ENCODE data around the gene ACTR2.
"Not testable (repeated sequence)": the region's sequence is repeated elsewhere in the genome, so short reads cannot be mapped to it uniquely, and the experiment has no call there.

Gene ACTR2

GRCh38 chr2:65215946-65216345 is 11.7 kb upstream of the ACTR2 start:
- DNase-seq (ENCODE audit: low read depth) = peak; percentile 43
- TF ChIP-seq MYC (IDR thresholded peaks at IDR 0.05; ENCODE audit: low read depth, low read length) (no peak), CTCF (IDR thresholded peaks at IDR 0.05; ENCODE audit: low read depth, low read length) (no peak), POLR2A (IDR thresholded peaks at IDR 0.05; ENCODE audit: extremely low read depth, insufficient read length) (no peak), MAX (IDR thresholded peaks at IDR 0.05; ENCODE audit: low read depth, low read length) (no peak)
- H3K4me3 ChIP-seq (ENCODE audit: low read depth, low read length) = no peak overlapping the region

GRCh38 chr2:65220432-65221131 is 7.0 kb upstream of the ACTR2 start:
- no peak overlapping the region for H3K4me3 ChIP-seq (ENCODE audit: low read depth, low read length)
- no peak for DNase-seq (ENCODE audit: low read depth)
- no peak for TF ChIP-seq MAX (IDR thresholded peaks at IDR 0.05; ENCODE audit: low read depth, low read length)
- TF ChIP-seq MYC (IDR thresholded peaks at IDR 0.05; ENCODE audit: low read depth, low read length) = no peak

GRCh38 chr2:65221275-65221674 is 6.4 kb upstream of the ACTR2 start:
- not testable (repeated sequence) for DNase-seq (ENCODE audit: low read depth); H3K4me3 ChIP-seq (ENCODE audit: low read depth, low read length)

- TF ChIP-seq CTCF (IDR thresholded peaks at IDR 0.05; ENCODE audit: low read depth, low read length) (no peak), MAX (IDR thresholded peaks at IDR 0.05; ENCODE audit: low read depth, low read length) (peak; percentile 89), POLR2A (IDR thresholded peaks at IDR 0.05; ENCODE audit: extremely low read depth, insufficient read length) (no peak), MYC (IDR thresholded peaks at IDR 0.05; ENCODE audit: low read depth, low read length) (peak; percentile 79)
- peak overlapping the region; percentile 99 for H3K4me3 ChIP-seq (ENCODE audit: low read depth, low read length)
- DNase-seq (ENCODE audit: low read depth) = peak; percentile 65
These were observed 593 bp upstream of the ACTR2 start for GRCh38 chr2:65227020-65227455.

GRCh38 chr2:65228263-65228750 is 676 bp downstream of the ACTR2 start:
- peak overlapping the region; percentile 99 for H3K4me3 ChIP-seq (ENCODE audit: low read depth, low read length)

GRCh38 chr2:65231121-65231520 is 3.5 kb downstream of the ACTR2 start:
- H3K4me3 ChIP-seq (ENCODE audit: low read depth, low read length) = peak overlapping the region; percentile 50
- TF ChIP-seq MAX (IDR thresholded peaks at IDR 0.05; ENCODE audit: low read depth, low read length) (no peak), CTCF (IDR thresholded peaks at IDR 0.05; ENCODE audit: low read depth, low read length) (no peak), POLR2A (IDR thresholded peaks at IDR 0.05; ENCODE audit: extremely low read depth, insufficient read length) (no peak), MYC (IDR thresholded peaks at IDR 0.05; ENCODE audit: low read depth, low read length) (no peak)
- DNase-seq (ENCODE audit: low read depth) = no peak

More at GRCh38 chr2:65228263-65228750, 676 bp downstream of the ACTR2 start:
- DNase-seq (ENCODE audit: low read depth) = peak; percentile 86
- no peak for TF ChIP-seq CTCF (IDR thresholded peaks at IDR 0.05; ENCODE audit: low read depth, low read length)
- TF ChIP-seq POLR2A (IDR thresholded peaks at IDR 0.05; ENCODE audit: extremely low read depth, insufficient read length) = no peak
- peak; percentile 39; the same call in 1 of the 2 replicates for TF ChIP-seq MAX (IDR thresholded peaks at IDR 0.05; ENCODE audit: low read depth, low read length)
- TF ChIP-seq MYC (IDR thresholded peaks at IDR 0.05; ENCODE audit: low read depth, low read length) = no peak
